AG08395 (cell line): ENCODE measurements around the gene RAB3IL1.
"Not testable (repeated sequence)": the region's sequence is repeated elsewhere in the genome, so short reads cannot be mapped to it uniquely, and the experiment has no call there.

Source experiments
- DNase-seq: peaks from one replicate; pipeline ENCODE4 v3.0.0; 2012; ENCODE audit warnings: mixed read lengths, low spot score

RAB3IL1 gene, protein sequence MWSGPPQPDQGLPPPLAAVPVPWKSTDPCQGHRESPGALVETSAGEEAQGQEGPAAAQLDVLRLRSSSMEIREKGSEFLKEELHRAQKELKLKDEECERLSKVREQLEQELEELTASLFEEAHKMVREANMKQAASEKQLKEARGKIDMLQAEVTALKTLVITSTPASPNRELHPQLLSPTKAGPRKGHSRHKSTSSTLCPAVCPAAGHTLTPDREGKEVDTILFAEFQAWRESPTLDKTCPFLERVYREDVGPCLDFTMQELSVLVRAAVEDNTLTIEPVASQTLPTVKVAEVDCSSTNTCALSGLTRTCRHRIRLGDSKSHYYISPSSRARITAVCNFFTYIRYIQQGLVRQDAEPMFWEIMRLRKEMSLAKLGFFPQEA

DNA sequence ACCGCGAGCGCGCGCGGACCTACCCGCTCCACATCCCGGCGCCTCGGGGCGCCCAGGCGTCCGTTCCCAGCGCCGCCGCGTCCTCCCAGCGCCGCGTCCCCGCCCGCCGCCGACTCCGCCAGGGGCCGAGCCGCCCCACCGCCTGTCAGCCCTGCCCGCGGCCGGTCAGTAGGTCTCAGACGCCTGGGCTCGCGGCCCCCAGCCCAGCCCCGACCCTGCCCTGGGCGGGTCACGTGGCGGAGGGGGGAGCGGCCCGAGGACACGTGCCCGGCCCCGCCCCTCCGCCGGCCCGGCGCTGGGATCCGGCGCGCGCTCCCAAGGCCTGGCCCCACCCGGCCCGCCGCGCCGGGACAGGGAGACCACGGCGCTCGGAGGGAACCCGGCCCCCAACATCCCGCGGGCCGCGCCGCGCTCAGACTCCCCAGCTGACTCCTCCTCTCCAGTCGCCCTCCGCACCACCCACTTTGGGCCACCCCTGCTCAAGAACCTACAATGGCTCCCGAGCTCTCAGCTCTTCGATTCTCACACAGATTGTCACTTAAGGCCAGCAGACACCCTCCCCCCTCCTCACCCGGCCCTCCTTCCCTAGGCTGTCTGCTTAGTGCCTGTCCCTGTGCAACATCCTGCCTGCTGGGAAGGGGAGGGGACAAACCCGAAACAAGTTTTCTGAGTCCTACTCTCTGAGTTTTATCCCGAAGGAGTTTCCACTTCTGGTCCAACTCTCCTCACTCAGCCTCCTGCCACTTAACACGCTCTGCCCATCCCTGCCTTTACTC is at the start of gene RAB3IL1:
RAB3IL1 (minus strand) TSS at position 233 of the 776 bp plus-strand sequence; CDS start at position 34, 199 bp downstream.
- DNase-seq = peak; percentile 82

GRCh38 chr11:61966734-61967115 is 49.4 kb upstream of the RAB3IL1 start:
- no peak for DNase-seq

- not testable (repeated sequence) for DNase-seq
Measured at GRCh38 chr11:61964666-61965271, 47.4 kb upstream of the RAB3IL1 start.

DNA sequence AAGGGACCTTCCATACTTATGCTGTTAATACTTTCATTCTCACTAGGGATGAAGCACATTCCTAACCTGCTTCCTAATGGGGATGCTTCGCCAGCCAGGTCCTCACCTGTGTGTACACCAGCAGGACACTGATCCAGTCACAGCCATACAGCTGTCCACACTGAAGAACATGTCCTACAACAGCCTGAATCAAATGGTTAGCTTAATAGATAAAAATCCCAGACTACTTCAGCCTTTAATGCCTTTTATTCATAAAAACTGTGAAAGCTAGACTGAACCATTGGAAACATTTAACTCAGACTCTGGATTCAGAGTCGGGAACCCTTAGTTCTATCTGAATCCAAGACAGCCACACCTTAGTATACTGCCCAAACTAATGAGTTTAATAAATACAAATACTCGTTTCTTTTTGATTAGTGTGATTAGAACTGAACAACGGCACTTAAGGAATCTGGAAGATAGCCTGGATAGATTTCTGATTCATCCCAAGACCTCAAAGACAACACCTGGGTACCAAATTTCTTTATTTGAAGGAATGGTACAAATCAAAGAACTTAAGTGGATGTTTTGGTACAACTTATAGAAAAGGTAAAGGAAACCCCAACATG is 46.8 kb upstream of the RAB3IL1 start:
- DNase-seq = no peak

GRCh38 chr11:61963282-61964057 is 46.1 kb upstream of the RAB3IL1 start:
- peak; percentile 18 for DNase-seq

- DNase-seq = peak; percentile 48
Measured at GRCh38 chr11:61963016-61963281, 45.6 kb upstream of the RAB3IL1 start.

DNA sequence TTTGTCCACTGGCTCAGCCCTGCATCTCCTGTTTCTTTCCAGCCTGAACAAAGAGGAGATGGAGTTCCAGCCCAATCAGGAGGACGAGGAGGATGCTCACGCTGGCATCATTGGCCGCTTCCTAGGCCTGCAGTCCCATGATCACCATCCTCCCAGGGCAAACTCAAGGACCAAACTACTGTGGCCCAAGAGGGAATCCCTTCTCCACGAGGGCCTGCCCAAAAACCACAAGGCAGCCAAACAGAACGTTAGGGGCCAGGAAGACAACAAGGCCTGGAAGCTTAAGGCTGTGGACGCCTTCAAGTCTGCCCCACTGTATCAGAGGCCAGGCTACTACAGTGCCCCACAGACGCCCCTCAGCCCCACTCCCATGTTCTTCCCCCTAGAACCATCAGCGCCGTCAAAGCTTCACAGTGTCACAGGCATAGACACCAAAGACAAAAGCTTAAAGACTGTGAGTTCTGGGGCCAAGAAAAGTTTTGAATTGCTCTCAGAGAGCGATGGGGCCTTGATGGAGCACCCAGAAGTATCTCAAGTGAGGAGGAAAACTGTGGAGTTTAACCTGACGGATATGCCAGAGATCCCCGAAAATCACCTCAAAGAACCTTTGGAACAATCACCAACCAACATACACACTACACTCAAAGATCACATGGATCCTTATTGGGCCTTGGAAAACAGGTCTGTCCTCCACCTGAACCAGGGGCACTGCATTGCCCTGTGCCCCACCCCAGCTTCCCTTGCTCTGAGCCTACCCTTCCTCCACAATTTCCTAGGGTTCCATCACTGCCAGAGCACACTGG is 45.0 kb upstream of the RAB3IL1 start:
- DNase-seq = no peak

DNA sequence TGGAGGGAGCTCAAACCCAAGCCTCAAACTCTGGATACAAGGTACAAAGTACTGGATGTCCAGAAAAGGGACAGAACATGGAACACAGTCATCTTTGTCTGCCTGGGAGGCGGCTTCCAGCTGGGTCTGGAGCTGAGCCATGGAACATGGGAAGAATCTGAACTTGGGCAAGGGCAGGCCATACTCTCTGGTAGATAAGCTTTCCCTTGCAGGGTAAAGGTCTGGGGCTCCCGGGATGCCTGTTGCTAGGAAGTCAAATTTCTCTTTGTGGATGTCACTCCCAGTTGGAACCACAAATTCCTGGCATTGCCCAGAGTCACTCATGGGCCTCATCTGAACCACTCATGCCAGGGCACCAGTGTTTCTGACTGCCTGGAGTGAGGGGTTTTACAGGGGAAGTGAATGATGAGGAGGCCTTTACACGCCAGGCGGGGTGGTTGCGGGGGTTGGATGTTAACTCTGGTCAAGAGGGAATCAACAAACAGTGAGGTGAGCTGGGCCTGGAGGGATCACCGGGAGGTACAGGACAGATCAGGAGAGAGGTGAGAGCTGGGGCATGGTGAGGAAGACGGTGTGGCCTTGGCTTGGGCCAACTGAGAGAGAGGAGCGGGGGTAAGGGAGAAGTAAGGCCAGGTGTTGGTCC is 44.3 kb upstream of the RAB3IL1 start:
- DNase-seq = peak; percentile 52

GRCh38 chr11:61960532-61960931 is 43.2 kb upstream of the RAB3IL1 start:
- no peak for DNase-seq

GRCh38 chr11:61959678-61960077 is 42.3 kb upstream of the RAB3IL1 start:
- DNase-seq = no peak

- DNase-seq = no peak
Measured at GRCh38 chr11:61959114-61959513, 41.7 kb upstream of the RAB3IL1 start.

GRCh38 chr11:61958590-61958989 is 41.2 kb upstream of the RAB3IL1 start:
- no peak for DNase-seq

GRCh38 chr11:61957021-61957770 is 39.8 kb upstream of the RAB3IL1 start:
- no peak for DNase-seq

- no peak for DNase-seq
Measured at GRCh38 chr11:61956191-61957020, 39.0 kb upstream of the RAB3IL1 start.

GRCh38 chr11:61955422-61956135 is 38.2 kb upstream of the RAB3IL1 start:
- no peak for DNase-seq

DNA sequence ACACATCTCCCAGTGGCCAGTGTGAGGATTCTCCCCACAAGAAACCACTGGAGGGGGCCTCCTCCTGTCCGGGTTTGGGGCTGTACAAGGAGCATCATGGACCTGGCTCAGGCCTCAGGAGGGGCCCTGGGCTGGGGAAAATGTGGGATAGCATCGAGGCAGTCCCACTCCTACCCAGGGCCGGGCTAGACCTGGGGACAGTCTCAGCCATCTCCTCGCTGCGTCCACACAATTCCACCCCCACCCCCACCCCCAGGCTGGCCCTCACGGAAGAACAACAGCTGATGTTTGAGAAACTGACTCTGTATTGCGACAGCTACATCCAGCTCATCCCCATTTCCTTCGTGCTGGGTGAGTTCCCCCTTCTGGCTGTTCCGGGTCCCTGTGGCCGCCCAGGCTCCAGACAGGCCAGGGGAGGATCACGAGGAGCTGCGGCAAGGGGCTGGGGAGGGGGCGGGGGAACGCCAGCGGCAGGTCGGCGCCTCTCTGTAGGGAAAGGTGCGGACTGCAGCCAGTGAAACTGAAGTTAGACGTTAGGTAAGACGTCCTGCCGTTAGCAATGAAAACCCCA is 37.6 kb upstream of the RAB3IL1 start:
- peak; percentile 84 for DNase-seq

DNA sequence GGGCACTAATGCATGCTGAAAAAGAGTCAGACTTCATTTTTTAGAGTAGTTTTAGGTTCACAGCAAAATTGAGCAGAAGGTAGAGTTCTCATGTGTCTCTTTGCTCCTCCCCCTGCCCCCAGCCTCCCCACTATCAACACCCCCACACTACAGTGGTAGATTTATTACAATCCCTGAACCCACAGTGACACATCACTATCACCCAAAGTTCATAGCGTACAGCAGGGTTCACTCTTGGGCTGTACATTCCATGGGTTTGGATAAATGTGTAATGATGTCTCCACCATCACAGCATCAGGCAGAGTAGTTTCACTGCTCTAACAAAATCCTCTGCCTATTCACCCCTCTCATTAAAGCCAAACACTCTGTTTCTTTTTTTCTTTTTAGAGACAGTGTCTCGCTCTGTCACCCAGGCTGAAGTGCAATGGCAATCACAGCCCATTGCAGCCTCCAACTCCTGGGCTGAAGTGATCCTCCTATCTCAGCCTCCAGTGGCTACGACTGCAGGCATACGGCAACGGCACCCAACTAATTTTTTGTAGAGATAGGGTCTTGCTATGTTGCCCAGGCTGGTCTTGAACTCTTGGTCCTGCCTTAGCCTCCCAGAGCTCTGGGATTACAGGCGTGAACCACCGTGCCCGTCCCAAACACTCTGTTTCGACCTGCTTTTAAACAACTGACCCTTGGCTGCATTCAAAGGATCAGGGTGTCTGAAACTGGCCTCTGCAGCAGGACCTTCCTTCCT is 36.9 kb upstream of the RAB3IL1 start:
- DNase-seq = peak; percentile 18
